CD4-positive, alpha-beta T cell treated with Interleukin-17A for 4 hours (primary cell): Measurements from ENCODE around the gene C5.
"Not testable (repeated sequence)": the region's sequence is repeated elsewhere in the genome, so short reads cannot be mapped to it uniquely, and the experiment has no call there.

Experiments
- DNase-seq: peaks from one replicate; pipeline ENCODE4 v3.0.0-alpha.2; 2020; ENCODE audit warnings: mixed read lengths

The C5 gene

DNA sequence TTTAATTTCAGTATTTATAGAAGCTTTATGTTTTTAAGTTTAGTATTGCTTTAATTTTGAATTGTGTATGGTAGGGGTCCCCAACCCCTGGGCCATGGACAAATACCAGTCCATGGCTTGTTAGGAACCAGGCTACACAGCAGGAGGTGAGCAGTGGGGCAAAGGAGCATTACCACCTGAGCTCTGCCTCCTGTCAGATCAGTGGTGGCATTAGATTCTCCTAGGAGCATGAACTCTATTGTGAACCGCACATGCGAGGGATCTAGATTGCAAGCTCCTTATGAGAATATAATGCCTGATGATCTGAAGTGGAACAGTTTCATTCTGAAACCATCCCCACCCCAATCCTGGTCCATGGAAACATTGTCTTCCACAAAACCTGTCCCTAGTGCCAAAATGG, 1.9 kb downstream of the C5 start:
- DNase-seq, result no peak

- DNase-seq, result no peak
These were observed 11.3 kb downstream of the C5 start for GRCh38 chr9:121038804-121039203.

GRCh38 chr9:121038362-121038761, 11.7 kb downstream of the C5 start:
- no peak for DNase-seq

DNA sequence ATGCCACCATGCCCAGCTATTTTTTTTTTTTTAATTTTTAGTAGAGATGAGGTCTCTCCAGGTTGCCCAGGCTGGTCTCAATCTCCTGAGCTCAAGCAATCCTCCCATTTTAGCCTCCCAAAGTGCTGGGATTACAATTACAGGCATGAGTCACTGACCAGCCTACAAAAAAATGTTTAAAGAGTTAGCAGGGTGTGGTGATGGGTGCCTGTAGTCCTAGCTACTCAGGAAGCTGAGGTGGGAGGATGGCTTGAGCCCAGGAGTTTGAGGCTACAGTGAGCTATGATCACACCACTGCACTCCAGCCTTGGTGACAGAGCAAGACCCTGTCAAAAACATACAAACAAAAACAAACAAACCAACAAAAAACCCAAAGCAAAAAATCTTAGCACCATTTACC, 14.4 kb downstream of the C5 start:
- DNase-seq, result not testable (repeated sequence)

DNA sequence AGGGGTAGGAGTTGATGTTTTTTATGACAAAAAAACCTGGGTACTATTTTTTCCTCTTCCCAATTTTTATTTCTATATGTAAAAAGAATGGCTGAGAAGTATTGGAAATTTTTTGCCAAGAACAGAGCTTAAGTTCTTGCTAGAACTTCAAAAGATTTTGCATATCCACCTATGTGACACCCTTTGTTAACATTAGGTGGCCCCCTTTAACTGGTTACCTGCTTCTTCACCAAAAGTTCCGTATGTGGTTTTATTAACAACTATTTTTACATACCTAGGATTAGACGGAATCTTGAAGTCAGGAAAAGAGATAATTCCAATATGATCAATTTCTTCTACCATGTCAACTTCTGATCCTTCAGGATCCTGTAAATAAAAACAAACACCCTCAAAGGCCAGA, 15.5 kb downstream of the C5 start:
- no peak for DNase-seq

- DNase-seq, result no peak
These were observed 20.6 kb downstream of the C5 start for GRCh38 chr9:121029469-121029868.

DNA sequence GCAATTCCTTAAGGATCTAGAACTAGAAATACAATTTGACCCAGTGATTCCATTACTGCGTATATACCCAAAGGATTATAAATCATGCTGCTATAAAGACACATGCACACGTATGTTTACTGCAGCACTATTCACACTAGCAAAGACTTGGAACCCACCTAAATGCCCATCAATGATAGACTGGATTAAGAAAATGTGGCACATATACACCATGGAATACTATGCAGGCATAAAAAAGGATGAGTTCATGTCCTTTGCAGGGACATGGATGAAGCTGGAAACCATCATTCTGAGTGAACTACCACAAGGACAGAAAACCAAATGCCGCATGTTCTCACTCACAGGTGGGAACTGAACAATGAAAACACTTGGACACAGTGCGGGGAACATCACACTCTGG, 21.8 kb downstream of the C5 start:
- DNase-seq, result not testable (repeated sequence)

DNA sequence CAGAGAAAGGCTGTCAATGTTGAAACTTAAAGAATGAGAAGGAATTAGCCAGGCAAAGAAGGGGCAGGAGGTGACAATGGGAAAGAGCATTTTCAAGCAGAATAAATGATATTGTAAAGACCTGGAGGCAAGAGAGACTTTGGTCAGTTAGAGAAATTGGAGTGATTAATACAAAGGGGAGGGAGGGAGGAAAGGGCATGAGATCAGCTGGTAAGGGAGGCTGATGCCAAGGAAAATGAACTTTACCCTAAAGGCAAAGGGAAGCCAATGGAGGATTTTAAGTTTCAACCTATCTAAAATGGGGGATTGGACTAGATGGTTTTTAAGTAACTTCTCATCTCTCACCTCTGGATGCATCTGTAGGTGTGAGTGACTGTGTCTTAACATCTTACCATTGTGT, 23.3 kb downstream of the C5 start:
- DNase-seq, result no peak

GRCh38 chr9:121026260-121026691, 23.8 kb downstream of the C5 start:
- no peak for DNase-seq

DNA sequence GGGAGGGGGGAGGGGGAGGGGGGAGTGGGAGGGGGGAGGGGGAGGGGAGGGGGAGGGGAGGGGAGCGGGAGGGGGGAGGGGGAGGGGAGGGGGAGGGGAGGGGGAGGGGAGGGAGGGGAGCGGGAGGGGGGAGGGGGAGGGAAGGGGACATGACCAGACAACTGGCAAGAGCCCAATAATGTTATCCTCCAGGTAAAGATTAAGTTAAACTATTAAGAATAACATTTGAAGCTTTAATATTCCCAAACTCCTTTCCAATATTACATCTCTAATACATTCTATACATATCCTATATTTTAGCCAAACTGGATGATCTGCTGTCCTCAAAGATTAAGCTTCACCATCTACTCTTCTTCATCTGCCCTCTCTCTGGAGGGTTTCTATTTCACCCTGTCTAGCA, 25.8 kb downstream of the C5 start:
- no peak for DNase-seq

DNA sequence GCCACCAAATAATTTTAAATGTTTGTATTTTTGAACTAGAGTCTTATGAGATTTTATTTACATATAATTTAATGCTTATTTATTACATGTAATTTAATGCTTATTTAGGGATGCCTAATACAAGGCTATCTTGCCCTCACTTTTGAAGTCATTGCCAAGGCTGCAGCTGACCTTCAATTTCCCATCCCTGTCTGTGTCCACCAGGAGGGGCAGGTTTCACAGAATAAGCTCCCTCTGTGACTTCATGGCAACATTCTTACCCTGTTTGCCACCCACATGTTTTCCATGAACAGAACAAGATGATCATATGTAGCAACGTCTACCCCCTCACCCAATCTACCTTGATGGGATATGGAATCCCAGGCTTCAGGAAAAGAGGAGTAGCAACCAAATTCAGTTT, 27.0 kb downstream of the C5 start:
- peak; percentile 3 for DNase-seq

DNA sequence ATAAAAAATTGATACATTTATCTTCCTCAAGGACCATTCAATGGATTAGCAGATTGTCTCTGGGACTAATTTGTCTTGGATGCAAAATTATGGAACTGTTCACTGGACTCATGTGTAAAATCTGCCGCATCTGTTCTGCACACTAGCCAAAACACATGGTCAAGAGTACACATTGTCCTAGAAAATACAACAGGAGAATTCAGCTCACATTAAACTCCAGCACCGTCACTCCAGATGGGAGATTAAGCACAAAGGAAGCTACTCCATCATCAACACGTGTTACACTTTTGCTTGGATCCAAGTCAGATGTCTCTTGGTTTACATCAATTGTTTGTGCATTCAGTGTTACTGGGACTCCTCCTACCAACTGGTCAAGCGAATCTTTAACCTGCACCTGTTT, 28.8 kb downstream of the C5 start:
- no peak for DNase-seq

- DNase-seq, result no peak
These were observed 30.8 kb downstream of the C5 start for GRCh38 chr9:121019273-121019672.

DNA sequence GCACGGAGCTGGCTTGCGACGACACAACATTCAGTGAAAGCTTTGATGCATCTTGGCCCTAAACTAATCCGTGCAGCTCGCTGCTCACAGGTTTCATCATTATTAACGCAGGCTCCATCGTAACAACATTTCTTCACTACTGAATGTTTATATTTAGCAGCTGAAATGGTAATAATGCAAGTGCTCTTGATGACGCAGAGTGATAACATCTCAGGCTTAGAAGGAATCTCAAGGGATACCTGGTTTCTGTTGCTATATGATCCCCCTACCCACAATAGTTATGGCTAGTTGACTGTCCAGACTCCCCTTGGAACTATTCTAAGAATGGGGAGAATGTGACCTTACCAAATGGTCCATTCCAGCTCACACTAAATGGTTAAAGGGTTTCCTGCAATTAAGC, 36.2 kb downstream of the C5 start:
- DNase-seq, result no peak

- DNase-seq, result no peak
These were observed 40.4 kb downstream of the C5 start for GRCh38 chr9:121009650-121010049.

GRCh38 chr9:120999317-120999716, 50.8 kb downstream of the C5 start:
- no peak for DNase-seq

DNA sequence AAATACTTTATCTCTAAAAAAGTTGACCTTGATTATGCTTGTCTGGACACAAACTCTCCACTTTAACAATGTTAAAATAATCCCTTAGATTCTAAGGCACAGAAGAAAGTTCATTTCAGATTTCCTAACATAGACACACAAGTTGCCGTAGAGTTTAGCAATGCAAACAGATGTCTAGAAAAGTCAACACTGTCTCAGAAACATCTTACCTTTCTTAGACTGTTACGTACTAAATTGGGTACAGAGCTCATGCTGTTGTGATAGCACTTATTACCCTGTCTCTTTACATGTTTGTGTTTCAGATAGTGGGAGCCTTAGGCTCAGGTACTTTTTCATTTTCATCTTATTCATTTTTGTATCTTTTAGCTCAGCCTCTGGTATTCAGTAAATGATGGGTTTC, 52.0 kb downstream of the C5 start:
- no peak for DNase-seq

GRCh38 chr9:120997502-120997901, 52.6 kb downstream of the C5 start:
- no peak for DNase-seq

GRCh38 chr9:120996409-120996808, 53.7 kb downstream of the C5 start:
- no peak for DNase-seq

GRCh38 chr9:120989065-120989464, 61.0 kb downstream of the C5 start:
- DNase-seq, result no peak

GRCh38 chr9:120985819-120986222, 64.3 kb downstream of the C5 start:
- DNase-seq, result no peak

DNA sequence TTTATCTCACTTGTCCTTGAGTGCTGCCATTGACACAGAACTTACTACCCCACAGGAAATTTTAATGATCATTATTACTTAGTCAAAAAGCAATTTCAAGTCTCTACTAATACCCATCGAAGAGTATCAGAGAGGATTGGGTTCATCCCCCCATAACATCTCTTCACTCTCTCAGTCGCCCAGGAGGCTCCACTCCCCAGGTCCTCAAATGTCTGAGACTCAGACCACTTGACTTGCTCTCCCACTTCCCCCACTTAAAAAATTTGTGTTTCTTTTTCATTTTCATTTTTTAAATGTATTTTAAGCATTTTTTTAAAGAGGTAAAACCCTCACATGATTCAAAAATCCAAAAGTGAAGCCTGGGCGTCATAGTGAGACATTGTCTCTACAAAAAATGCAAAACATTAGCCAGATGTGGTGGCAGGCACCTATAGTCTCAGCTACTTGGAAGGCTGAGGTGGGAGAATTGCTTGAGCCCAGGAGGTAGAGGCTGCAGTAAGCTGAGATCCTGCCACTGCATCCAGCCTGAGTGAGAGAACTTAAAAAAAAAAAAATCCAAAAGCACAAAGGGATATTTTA, 66.7 kb downstream of the C5 start:
- no peak for DNase-seq

- no peak for DNase-seq
These were observed 67.2 kb downstream of the C5 start for GRCh38 chr9:120982836-120983235.

DNA sequence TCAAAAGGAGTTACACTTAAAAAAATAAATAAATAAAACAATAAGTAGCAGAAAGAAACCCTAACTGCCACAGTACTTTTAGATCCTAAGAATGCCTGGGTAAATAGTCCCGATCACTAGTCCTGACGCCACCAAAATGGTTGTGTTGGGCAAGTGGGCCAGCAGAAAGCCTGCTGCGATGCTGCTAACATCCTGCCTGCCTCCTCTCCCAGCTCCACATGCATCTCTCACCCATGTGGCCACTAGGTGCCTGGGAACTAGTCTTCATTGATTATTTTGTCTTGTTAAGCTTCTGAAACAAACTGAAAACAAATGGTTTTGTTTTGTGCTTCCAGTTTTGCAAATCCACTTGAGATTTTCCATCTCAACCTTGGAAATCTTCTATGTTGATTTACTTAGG, 69.1 kb downstream of the C5 start:
- DNase-seq, result no peak

- no peak for DNase-seq
These were observed 70.3 kb downstream of the C5 start for GRCh38 chr9:120979797-120980196.

GRCh38 chr9:120978987-120979386, 71.1 kb downstream of the C5 start:
- DNase-seq, result no peak
